Subcutaneous adipose tissue (tissue), 4 donors: ENCODE results near the gene PDE4D. TPM values are rescaled to one million over a fixed set of nuclear protein-coding genes. Genes with fewer than 3 reads are reported as not detected.

Experiments
- total RNA-seq, 4 donors: library from RNA; depleted of rRNA; stranded (reverse); fragments of >200 nt; gene quantifications; one replicate each; pipeline ENCODE4 v1.1.0, GENCODE V29; 2016
- TF ChIP-seq, protein P1 (sequence below): fragments of 450-650 bp; IDR thresholded peaks from one replicate; pipeline ENCODE4 v1.5.1; 2016; ENCODE audit warnings: low read depth, mild to moderate bottlenecking, control low read depth, antibody characterized with exemption, moderate library complexity

Gene PDE4D
- total RNA-seq, 4 donors from 2014 or later: 15.0 to 24.0 (median 18.5) TPM

DNA sequence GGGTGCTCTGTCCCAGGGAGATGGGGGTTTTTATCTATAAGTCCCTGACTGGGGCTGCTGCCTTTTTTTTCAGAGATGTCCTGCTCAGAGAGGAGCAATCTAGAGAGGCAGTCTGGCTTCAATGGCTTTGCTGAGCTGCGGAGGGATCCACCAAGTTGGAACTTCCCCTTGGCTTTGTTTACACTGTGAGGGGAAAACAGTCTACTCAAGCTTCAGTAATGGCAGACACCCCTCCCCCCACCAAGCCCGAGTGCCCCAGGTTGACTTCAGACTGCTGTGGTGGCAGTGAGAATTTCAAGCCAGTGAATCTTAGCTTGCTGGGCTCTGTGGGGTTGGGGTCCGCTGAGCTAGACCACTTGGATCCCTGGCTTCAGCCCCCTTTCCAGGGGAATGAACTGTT is 934.8 kb downstream of the PDE4D start:
- TF ChIP-seq, protein P1, sequence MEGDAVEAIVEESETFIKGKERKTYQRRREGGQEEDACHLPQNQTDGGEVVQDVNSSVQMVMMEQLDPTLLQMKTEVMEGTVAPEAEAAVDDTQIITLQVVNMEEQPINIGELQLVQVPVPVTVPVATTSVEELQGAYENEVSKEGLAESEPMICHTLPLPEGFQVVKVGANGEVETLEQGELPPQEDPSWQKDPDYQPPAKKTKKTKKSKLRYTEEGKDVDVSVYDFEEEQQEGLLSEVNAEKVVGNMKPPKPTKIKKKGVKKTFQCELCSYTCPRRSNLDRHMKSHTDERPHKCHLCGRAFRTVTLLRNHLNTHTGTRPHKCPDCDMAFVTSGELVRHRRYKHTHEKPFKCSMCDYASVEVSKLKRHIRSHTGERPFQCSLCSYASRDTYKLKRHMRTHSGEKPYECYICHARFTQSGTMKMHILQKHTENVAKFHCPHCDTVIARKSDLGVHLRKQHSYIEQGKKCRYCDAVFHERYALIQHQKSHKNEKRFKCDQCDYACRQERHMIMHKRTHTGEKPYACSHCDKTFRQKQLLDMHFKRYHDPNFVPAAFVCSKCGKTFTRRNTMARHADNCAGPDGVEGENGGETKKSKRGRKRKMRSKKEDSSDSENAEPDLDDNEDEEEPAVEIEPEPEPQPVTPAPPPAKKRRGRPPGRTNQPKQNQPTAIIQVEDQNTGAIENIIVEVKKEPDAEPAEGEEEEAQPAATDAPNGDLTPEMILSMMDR: no peak

DNA sequence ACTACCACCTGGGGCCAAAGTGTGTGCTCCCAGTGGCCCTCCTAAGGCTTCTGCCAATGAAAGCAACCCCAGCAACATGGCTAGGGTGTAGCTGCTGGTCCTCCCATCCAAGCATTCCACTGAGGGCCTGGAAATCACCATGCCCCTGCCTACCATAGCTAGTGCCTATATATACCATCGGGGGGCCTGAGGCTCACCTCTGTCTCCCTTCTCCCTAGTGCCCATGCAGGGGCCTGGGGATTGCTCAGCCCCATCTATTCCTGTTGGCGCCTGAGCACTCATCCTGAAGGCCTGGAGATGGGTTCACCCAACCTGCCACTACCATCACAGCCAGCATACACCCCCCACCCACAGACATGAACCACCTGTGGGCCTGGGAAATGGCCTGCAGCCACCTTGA is 943.3 kb downstream of the PDE4D start:
- TF ChIP-seq, protein P1: no peak

DNA sequence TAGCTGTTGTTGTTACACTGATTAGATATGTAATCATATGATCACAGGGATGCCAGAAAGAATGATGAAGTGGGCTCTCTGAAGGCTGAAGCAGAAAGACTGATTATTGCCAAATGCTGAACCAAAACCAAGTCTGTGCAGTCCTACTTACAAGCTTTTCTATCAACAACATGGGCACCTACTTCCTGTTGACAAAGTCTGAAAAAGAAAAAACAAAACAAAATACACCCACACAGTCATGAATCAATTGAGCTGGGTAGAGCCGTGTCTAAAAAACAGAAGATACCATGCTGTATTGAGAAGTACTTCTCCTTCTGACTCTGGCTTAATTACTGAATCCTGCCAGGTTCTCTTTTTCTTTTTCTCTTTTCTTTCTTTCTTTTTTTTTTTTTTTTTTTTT is 947.3 kb downstream of the PDE4D start:
- TF ChIP-seq, protein P1: no peak

DNA sequence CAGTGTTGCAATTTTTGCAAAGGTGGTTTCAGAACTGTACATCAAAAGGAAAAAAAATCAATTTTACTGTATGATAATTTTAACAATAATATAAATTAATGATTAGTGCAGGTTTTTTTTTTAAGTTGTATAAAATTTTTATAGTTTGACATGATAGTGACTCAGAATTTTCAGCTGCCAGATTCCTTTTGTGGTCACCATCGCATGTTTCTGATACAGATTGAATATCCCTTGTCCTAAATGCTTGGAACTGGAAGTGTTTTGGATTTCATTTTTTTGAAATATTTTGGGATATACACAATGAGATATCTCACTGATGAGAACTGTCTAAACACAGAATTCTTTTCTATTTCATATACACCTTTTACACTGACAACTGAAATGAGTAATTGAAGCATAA is 949.3 kb downstream of the PDE4D start:
- TF ChIP-seq, protein P1: no peak

DNA sequence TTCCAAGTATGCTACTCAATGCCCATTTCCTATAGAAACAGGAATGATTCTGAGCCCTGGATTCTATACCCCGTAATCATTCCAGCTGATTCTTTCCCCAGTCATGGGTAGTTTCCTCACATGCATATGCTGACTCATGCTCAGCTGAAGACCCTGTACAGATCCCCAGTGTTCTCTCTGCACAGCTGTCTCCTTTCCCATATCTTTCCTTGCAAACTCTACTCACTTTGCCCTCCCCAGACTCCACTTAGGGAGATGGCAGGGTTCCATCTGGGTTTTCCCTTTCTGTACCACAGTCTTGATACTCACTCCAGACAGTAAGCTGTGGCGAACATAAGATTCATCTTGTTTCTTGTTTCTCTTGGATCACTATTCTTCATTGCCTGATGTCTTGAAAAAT is 953.1 kb downstream of the PDE4D start:
- TF ChIP-seq, protein P1: no peak

DNA sequence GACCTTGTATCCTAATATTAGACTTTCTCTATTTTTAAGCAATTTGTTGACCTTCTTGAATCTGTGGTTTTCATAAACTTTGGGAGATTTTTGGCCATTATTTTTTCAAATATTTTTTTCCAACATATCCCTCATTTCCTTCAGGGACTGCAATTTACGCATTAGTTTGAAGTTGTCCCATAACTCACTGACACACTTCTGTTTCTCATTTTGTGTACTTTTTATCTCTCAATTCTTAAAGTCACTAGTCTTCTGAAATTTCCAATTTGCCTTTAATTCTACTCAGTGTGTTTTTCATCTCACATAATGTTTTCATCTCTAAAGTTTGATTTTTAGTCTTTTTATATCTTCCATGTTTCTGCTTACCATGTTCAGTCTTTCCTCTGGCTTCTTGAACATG is 953.9 kb downstream of the PDE4D start:
- TF ChIP-seq, protein P1: no peak

DNA sequence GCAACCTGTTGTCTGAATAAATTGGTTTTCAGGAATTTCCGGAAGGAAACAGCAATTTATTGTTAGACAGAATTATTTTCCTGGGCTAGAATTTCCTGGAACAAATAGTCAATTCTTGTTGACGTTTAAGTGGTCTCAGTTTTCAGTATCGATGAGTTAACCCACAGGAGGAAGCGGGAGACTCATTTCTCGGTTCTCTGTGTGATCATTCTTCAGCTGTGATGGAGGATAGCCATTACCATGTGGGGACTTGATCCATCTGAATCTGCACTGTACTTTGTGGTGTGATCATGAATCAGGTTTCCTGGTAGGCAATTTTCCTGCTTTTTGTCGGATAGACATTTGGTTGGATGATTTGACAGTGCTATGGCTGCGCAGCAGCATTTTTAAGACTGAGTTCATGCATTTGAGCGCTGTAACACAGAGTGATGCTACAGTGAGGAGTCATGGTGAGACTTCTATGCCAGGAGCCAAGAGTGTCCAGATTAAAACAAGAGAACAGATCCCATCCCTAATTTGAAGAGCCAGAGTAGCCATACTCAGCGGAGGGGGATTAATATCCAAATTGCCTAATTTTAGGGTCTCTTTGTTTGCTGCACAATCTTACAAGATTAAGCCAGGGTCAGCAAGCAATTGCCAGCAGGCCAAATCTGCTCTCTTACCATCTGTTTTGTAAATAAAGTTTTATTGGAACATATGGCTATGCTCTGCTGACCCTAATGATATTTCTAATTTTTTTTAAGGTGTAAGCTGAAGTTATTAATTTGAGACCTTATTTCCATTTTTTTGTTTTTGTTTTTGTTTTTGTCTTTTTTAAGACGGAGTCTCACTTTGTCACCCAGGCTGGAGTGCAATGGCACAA is 954.7 kb downstream of the PDE4D start:
- TF ChIP-seq, protein P1: no peak
